Caco-2 (cell line): ENCODE data around the gene KIF3A. TPM values are rescaled to one million over a fixed set of nuclear protein-coding genes. Genes with fewer than 3 reads are reported as not detected.

Experiments used
- BruUV-seq: library from RNA; stranded (reverse); fragments of 400-500 nt; replicated peaks from 2 replicates; lab custom pipeline; 2021; lab: Mats Ljungman, UMichigan
- CTCF ChIA-PET: fragments of 300-600 bp; sonication (Branson Sonifier 250); formaldehyde crosslinking; loops from one replicate; lab custom pipeline; 2022; ENCODE audit warnings: antibody characterized with exemption; lab: Charles Lee
- POLR2A ChIA-PET: fragments of 300-600 bp; sonication (Branson Sonifier 250); formaldehyde crosslinking; loops from one replicate; lab custom pipeline; 2022; ENCODE audit warnings: antibody characterized with exemption; lab: Charles Lee
- DNase-seq, 2 experiments: peaks; one replicate each; pipeline versions ENCODE4 v3.0.0 to v3.0.0-alpha.2; 2020 to 2022
- H3K27me3 ChIP-seq: replicated peaks from 2 replicates; pipeline ENCODE4 v1.6.0; 2011; ENCODE audit warnings: low read length; ENCODE audit not compliant: control insufficient read depth, insufficient read depth
- H3K36me3 ChIP-seq: 2 replicates; pipeline ENCODE4 v1.5.1; 2011; ENCODE audit warnings: low read length; ENCODE audit not compliant: control insufficient read depth, insufficient read depth
- H3K4me1 ChIP-seq: fragments of 250-450 bp; sonication (Bioruptor Pico); 2 replicates; pipeline ENCODE4 v1.5.1; 2020; ENCODE audit warnings: mild to moderate bottlenecking
- H3K4me3 ChIP-seq: 2 replicates; pipeline ENCODE4 v1.5.1; 2011; ENCODE audit warnings: low read depth, mild to moderate bottlenecking, control low read depth, low read length
- H3K9me3 ChIP-seq: fragments of 250-450 bp; sonication (Bioruptor Pico); 2 replicates; pipeline ENCODE4 v1.5.1; 2020; ENCODE audit warnings: mild to moderate bottlenecking, moderate library complexity
- H3K27ac Mint-ChIP-seq: one replicate; pipeline ENCODE4 v1.8.0; 2022; ENCODE audit warnings: mixed read lengths; ENCODE audit not compliant: unreplicated experiment
- H3K27me3 Mint-ChIP-seq: one replicate; pipeline ENCODE4 v1.8.0; 2022; ENCODE audit warnings: mixed read lengths; ENCODE audit not compliant: insufficient read depth, unreplicated experiment
- H3K36me3 Mint-ChIP-seq: one replicate; pipeline ENCODE4 v1.8.0; 2022; ENCODE audit warnings: mild to moderate bottlenecking, mixed read lengths; ENCODE audit not compliant: insufficient read depth, unreplicated experiment
- H3K4me1 Mint-ChIP-seq: one replicate; pipeline ENCODE4 v1.8.0; 2022; ENCODE audit warnings: low read depth, mixed read lengths; ENCODE audit not compliant: unreplicated experiment
- H3K4me3 Mint-ChIP-seq: one replicate; pipeline ENCODE4 v1.8.0; 2022; ENCODE audit warnings: mild to moderate bottlenecking, moderate library complexity, mixed read lengths; ENCODE audit not compliant: unreplicated experiment
- H3K9me3 Mint-ChIP-seq: one replicate; pipeline ENCODE4 v1.8.0; 2022; ENCODE audit warnings: mixed read lengths; ENCODE audit not compliant: unreplicated experiment
- intact Hi-C: fragments of 100-400 bp; cut with micrococcal nuclease; formaldehyde crosslinking; loops from one replicate; pipeline ENCODE4 v1.10.0; 2022; ENCODE audit not compliant: unreplicated experiment
- total RNA-seq: library from RNA; stranded (reverse); gene quantifications from 2 replicates; pipeline ENCODE4 v1.2.3, GENCODE V29; 2022
- TF ChIP-seq, protein P1 (sequence below), 2 experiments: fragments of 200-600 bp in 1 of 2; IDR thresholded peaks; 1 replicate in 1 of 2; 2 replicates in 1 of 2; pipeline versions ENCODE4 v1.5.1 to v1.8.0; 2011 to 2022; ENCODE audit warnings: antibody characterized with exemption in 1 of 2, control low read depth in 1 of 2, inconsistent platforms in 1 of 2, low read depth in 1 of 2, low read length in 1 of 2, mild to moderate bottlenecking in 1 of 2, moderate library complexity in 1 of 2; ENCODE audit not compliant: insufficient read depth in 1 of 2, severe bottlenecking in 1 of 2, unreplicated experiment in 1 of 2

Gene KIF3A
- total RNA-seq, 1 experiment from 2014 or later = 12.7 TPM

DNA sequence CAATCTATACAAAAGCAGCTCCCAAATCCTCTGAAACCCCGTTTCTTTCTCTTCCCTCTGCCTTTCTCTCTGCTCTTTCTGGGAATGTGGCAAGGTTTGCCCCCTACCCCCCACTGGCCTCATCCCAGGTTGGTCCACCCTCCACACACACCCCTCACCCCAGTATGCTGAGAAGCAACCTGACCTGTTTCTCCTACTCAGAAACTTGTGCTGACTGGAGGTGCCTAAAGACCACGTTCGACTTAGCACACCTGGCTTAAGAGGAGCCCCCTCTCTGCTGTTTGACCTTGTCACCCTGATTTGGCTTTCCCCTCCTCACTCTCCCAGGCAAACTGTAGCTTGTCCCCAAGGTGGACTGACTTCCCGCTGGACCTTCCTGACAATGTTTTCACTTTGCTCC lies 40.8 kb upstream of the KIF3A start:
- H3K9me3 Mint-ChIP-seq = no peaks in the 10 kb centered on the region
- ChIA-PET POLR2A (no interaction called here), CTCF (interaction anchor here (0.8 to 2.5 kb wide), 3 partner anchors 23 to 42 kb away, joined by 3 to 13 read pairs (median 5); no protein-coding TSS in a partner anchor)
- BruUV-seq = no TSS peak
- Histone ChIP-seq H3K36me3 (no peaks in the 10 kb centered on the region), H3K4me3 (peak overlapping the region; percentile 87), H3K4me1 (peaks cover 21% of the 10 kb centered on the region), H3K9me3 (no peaks in the 10 kb centered on the region), H3K27me3 (no peaks in the 10 kb centered on the region)
- peak overlapping the region; percentile 73 for H3K4me3 Mint-ChIP-seq
- DNase-seq = no peak
- H3K27ac Mint-ChIP-seq = peak overlapping the region; percentile 42
- intact Hi-C loops = no loop called here
- TF ChIP-seq, protein P1, sequence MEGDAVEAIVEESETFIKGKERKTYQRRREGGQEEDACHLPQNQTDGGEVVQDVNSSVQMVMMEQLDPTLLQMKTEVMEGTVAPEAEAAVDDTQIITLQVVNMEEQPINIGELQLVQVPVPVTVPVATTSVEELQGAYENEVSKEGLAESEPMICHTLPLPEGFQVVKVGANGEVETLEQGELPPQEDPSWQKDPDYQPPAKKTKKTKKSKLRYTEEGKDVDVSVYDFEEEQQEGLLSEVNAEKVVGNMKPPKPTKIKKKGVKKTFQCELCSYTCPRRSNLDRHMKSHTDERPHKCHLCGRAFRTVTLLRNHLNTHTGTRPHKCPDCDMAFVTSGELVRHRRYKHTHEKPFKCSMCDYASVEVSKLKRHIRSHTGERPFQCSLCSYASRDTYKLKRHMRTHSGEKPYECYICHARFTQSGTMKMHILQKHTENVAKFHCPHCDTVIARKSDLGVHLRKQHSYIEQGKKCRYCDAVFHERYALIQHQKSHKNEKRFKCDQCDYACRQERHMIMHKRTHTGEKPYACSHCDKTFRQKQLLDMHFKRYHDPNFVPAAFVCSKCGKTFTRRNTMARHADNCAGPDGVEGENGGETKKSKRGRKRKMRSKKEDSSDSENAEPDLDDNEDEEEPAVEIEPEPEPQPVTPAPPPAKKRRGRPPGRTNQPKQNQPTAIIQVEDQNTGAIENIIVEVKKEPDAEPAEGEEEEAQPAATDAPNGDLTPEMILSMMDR (IDR thresholded peaks at IDR 0.05; ENCODE audit: insufficient read depth in 1 of 2, low read depth in 1 of 2, low read length in 1 of 2, severe bottlenecking in 1 of 2, unreplicated experiment in 1 of 2) = no peak
- peaks cover 26% of the 10 kb centered on the region for H3K4me1 Mint-ChIP-seq
- H3K36me3 Mint-ChIP-seq = peaks cover 5% of the 10 kb centered on the region
- peaks cover 5% of the 10 kb centered on the region for H3K27me3 Mint-ChIP-seq

DNA sequence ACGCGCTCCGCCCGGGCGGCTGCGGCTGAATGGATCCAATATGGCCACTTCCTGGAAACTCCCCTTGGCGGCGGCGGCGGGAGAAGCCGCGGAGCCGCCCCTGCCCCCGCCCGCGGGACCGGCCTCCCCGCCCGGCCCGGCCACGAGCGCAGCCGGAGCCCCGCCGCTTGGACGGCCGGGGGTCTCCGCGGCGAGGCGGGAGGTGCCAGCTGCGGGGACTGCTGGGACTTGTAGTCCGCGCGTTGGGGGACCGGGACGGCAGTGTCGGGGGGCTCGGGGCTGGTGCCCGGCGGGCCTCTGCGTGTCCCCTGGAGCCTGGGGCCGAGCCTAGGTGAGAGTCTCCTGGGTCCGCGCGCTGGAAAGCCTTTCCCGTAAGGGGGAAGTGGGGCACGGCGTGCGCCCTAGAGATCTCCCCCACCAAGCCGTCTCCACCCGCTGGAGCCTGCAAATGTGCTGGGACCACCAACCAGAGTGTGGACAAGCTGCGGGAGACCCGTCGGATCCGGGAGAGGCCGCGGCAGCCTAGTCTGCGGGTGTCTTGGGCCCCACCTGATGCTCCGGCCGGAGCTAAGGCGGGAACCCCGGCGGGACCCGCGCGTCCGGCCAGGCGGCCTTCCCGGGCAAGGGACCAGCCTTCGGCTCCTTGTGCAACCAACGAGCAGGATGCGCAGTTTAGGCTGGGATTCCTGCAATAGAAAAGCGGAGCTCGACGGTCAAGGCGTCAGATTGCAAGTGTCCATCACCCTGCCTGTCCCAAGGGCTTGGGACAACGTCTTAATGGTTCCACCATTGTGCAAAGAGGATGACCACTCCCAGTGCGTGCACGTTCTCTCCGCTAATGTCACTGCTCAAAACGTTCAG lies 40.1 kb upstream of the KIF3A start, which contains the start of gene SEPTIN8:
Gene SEPTIN8, minus strand, starts transcription at position 31 of the 861 bp plus-strand sequence. CDS start 102 bp downstream, outside the sequence.
- TF ChIP-seq, protein P1 (IDR thresholded peaks at IDR 0.05; ENCODE audit: insufficient read depth in 1 of 2, low read depth in 1 of 2, low read length in 1 of 2, severe bottlenecking in 1 of 2, unreplicated experiment in 1 of 2) = no peak
- H3K4me3 ChIP-seq = peak within 1 kb of the TSS; percentile 87
- no peaks in the 10 kb centered on the region for H3K27me3 ChIP-seq
- no peaks in the 10 kb centered on the region for H3K9me3 ChIP-seq
- H3K4me3 Mint-ChIP-seq = peak within 1 kb of the TSS; percentile 73
- peaks cover 26% of the 10 kb centered on the region for H3K4me1 Mint-ChIP-seq
- BruUV-seq = no TSS peak
- H3K27me3 Mint-ChIP-seq = peaks cover 5% of the 10 kb centered on the region
- ChIA-PET CTCF (interaction anchor here (0.8 to 2.7 kb wide), 4 partner anchors 22 to 43 kb away, joined by 3 to 13 read pairs (median 7); no protein-coding TSS in a partner anchor), POLR2A (interaction anchor here (0.6 kb wide), 2 partner anchors 18 to 22 kb away, joined by 4 to 5 read pairs; no protein-coding TSS in a partner anchor)
- peak in 1 of 2 experiments; percentile 69 for DNase-seq
- intact Hi-C loops = loop anchor here (2.0 kb wide), 2 partner anchors 29 to 43 kb away; no protein-coding TSS in a partner anchor
- peak within 1 kb of the TSS; percentile 46 for H3K27ac Mint-ChIP-seq
- H3K36me3 Mint-ChIP-seq = peaks cover 5% of the 10 kb centered on the region
- H3K36me3 ChIP-seq = no peaks in the 10 kb centered on the region
- H3K4me1 ChIP-seq = peaks cover 25% of the 10 kb centered on the region
- no peaks in the 10 kb centered on the region for H3K9me3 Mint-ChIP-seq

DNA sequence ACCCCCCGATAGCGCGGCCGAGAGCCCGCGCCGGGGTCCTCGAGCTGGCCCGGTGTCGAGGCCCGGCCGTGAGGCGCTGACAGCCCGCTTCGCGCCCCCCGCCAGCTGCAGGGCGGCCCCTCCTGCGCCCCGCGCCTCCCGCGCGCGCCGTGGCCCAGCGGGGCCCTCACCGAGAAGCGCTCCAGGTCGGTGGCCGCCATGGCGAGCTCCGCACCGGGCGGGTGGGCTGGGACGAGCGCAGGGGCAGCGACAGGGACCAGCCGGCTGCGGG lies 39.5 kb upstream of the KIF3A start:
- H3K27me3 Mint-ChIP-seq = peaks cover 4% of the 10 kb centered on the region
- no peak for DNase-seq
- CTCF ChIA-PET = interaction anchor here (1.0 to 2.7 kb wide), 3 partner anchors 22 to 43 kb away, joined by 3 to 13 read pairs (median 9); no protein-coding TSS in a partner anchor

More for the DNA sequence above, 39.5 kb upstream of the KIF3A start:
- peak overlapping the region; percentile 87 for H3K4me3 ChIP-seq
- no peaks in the 10 kb centered on the region for H3K9me3 Mint-ChIP-seq
- intact Hi-C loops = loop anchor here (2.0 kb wide), 2 partner anchors 30 to 44 kb away; no protein-coding TSS in a partner anchor
- H3K27ac Mint-ChIP-seq = peak overlapping the region; percentile 46
- H3K36me3 Mint-ChIP-seq = peaks cover 5% of the 10 kb centered on the region
- POLR2A ChIA-PET = interaction anchor here (0.6 kb wide), 2 partner anchors 18 to 23 kb away, joined by 4 to 5 read pairs; no protein-coding TSS in a partner anchor
- TF ChIP-seq, protein P1 (IDR thresholded peaks at IDR 0.05; ENCODE audit: insufficient read depth in 1 of 2, low read depth in 1 of 2, low read length in 1 of 2, severe bottlenecking in 1 of 2, unreplicated experiment in 1 of 2) = no peak
- H3K4me1 ChIP-seq = peaks cover 31% of the 10 kb centered on the region
- no peaks in the 10 kb centered on the region for H3K36me3 ChIP-seq
- H3K27me3 ChIP-seq = no peaks in the 10 kb centered on the region
- peak overlapping the region; percentile 73 for H3K4me3 Mint-ChIP-seq
- H3K4me1 Mint-ChIP-seq = peaks cover 26% of the 10 kb centered on the region
- BruUV-seq = no TSS peak
- no peaks in the 10 kb centered on the region for H3K9me3 ChIP-seq
